Keratinocyte (primary cell): ENCODE data around the gene ASS1. TPM values are rescaled to one million over a fixed set of nuclear protein-coding genes. Genes with fewer than 3 reads are reported as not detected.

Experiments used
- DNase-seq: peaks from one replicate; pipeline ENCODE4 v3.0.0-alpha.2; 2011; ENCODE audit warnings: low read depth, missing footprints, low spot score
- FAIRE-seq: peaks from 2 replicates; lab custom pipeline; 2011; peaks lifted over from hg19 to GRCh38; lab: Jason Lieb, UNC
- H2AFZ ChIP-seq: 2 replicates; pipeline ENCODE4 v1.6.0; 2012; ENCODE audit warnings: low read length, control low read depth, inconsistent platforms; ENCODE audit not compliant: control insufficient read depth
- H3K27ac ChIP-seq: 2 replicates; pipeline ENCODE4 v1.5.1; 2011; ENCODE audit warnings: low read length; ENCODE audit not compliant: control insufficient read depth, insufficient read depth
- H3K27me3 ChIP-seq: 3 replicates; pipeline ENCODE4 v1.6.0; 2011; ENCODE audit warnings: low read length; ENCODE audit not compliant: control insufficient read depth, insufficient read depth; ENCODE audit errors: extremely low read depth
- H3K36me3 ChIP-seq, 2 experiments: 2 replicates in 1 of 2; 3 replicates in 1 of 2; pipeline ENCODE4 v1.5.1; 2011; ENCODE audit warnings: low read length in 2 of 2, mild to moderate bottlenecking in 1 of 2; ENCODE audit not compliant: control insufficient read depth in 2 of 2, insufficient read depth in 2 of 2; ENCODE audit errors: extremely low read depth in 1 of 2
- H3K4me1 ChIP-seq: 3 replicates; pipeline ENCODE4 v1.5.1; 2011; ENCODE audit warnings: low read length; ENCODE audit not compliant: control insufficient read depth, insufficient read depth; ENCODE audit errors: extremely low read depth
- H3K4me2 ChIP-seq: 3 replicates; pipeline ENCODE4 v1.6.0; 2011; ENCODE audit warnings: low read depth, low read length; ENCODE audit not compliant: control insufficient read depth, insufficient read depth; ENCODE audit errors: extremely low read depth
- H3K4me3 ChIP-seq, 3 experiments: fragments of 200-600 bp in 1 of 3; sonication (generic) in 1 of 3; 2 replicates in 2 of 3; 3 replicates in 1 of 3; pipeline ENCODE4 v1.5.1; 2011 to 2016; ENCODE audit warnings: low read length in 3 of 3, mild to moderate bottlenecking in 3 of 3, control low read depth in 2 of 3, inconsistent platforms in 1 of 3, low read depth in 1 of 3, mixed read lengths in 1 of 3, mixed run types in 1 of 3, moderate library complexity in 1 of 3; ENCODE audit not compliant: control insufficient read depth in 2 of 3, insufficient read depth in 2 of 3; ENCODE audit errors: extremely low read depth in 1 of 3
- H3K79me2 ChIP-seq: 2 replicates; pipeline ENCODE4 v1.6.0; 2012; ENCODE audit warnings: low read length; ENCODE audit not compliant: control insufficient read depth, insufficient read depth
- H3K9ac ChIP-seq: 3 replicates; pipeline ENCODE4 v1.6.0; 2011; ENCODE audit warnings: low read length; ENCODE audit not compliant: control insufficient read depth, insufficient read depth; ENCODE audit errors: extremely low read depth
- H3K9me1 ChIP-seq: 3 replicates; pipeline ENCODE4 v1.6.0; 2011; ENCODE audit warnings: low read length; ENCODE audit not compliant: control insufficient read depth, insufficient read depth; ENCODE audit errors: extremely low read depth
- H3K9me3 ChIP-seq: 2 replicates; pipeline ENCODE4 v1.5.1; 2012; ENCODE audit warnings: low read depth, low read length; ENCODE audit not compliant: control insufficient read depth
- H4K20me1 ChIP-seq: 3 replicates; pipeline ENCODE4 v1.6.0; 2011; ENCODE audit warnings: low read length; ENCODE audit not compliant: control insufficient read depth, insufficient read depth; ENCODE audit errors: extremely low read depth
- EZH2 ChIP-seq: IDR thresholded peaks from one replicate; pipeline ENCODE4 v1.6.1; 2012; ENCODE audit warnings: inconsistent platforms, mild to moderate bottlenecking, low read length, moderate library complexity
- dilution Hi-C: fragments of 300-500 bp; cut with MboI; formaldehyde crosslinking; loops from one replicate; pipeline ENCODE4 v1.7.0; 2020; ENCODE audit warnings: low sequenced_read_pairs; ENCODE audit not compliant: extremely low pct_ligation_motif_present
- polyA plus RNA-seq, 5 experiments: library from polyadenylated mRNA; depleted of rRNA in 3 of 5; stranded (reverse) in 3 of 5; stranded (forward) in 1 of 5; unstranded in 1 of 5; fragments of >200 nt; gene quantifications; 1 replicate in 1 of 5; 2 replicates in 3 of 5; 3 replicates in 1 of 5; pipeline versions ENCODE4 v1.2.1 to v1.2.3, GENCODE V29; 2011 to 2012; ENCODE audit warnings: missing spikeins in 2 of 5, low read depth in 1 of 5, low replicate concordance in 1 of 5
- TF ChIP-seq, protein P1 (sequence below), 3 experiments: IDR thresholded peaks in 1 of 3; conservative IDR thresholded peaks in 1 of 3; optimal IDR thresholded peaks in 1 of 3; 2 replicates in 2 of 3; 3 replicates in 1 of 3; pipeline versions ENCODE3 to v1.5.1; 2011; ENCODE audit warnings: low read length in 3 of 3, mild to moderate bottlenecking in 3 of 3, moderate library complexity in 2 of 3, control low read depth in 1 of 3, inconsistent platforms in 1 of 3; ENCODE audit not compliant: insufficient read depth in 2 of 3; ENCODE audit errors: extremely low read depth in 1 of 3

Gene ASS1
- polyA plus RNA-seq, 1 donor (not counting 4 experiments of a cell fraction or from before 2014, with no cell fraction given), result 52.4 TPM

DNA sequence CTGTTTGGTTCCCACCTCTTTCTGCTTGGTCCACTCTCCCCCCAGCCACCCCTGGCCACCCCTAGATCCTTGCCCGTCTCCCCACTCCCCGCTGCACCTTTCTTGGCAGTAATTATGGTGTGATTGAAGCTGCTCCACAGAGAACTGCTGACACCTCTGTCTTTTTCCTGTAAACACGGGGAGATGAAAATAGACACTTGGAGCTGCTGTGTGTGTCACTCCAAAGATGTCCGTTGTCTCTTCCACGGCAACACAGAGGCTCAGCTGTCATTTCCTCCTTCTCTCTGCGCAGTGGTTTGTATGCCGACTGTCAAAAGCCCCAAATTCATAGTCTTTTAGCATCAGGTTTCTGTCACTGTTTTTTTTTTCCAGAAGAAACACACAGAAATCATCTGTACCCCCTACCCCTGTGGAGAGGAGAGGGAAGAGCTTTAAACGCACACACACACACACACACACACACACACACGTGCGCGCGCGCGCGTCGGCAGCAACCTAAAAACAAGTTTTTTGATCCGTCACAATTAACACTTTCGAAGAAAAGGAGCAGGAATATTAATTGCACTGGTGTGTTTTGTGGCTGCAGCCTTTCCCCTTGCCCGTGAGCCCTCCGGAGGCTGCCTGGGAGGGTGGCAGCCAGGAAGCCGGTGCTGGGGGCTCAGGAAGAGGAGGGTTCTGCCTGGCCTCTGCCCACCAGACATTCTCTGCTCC lies 39.8 kb downstream of the ASS1 start:
- no peaks in the 10 kb centered on the region for H3K27me3 ChIP-seq
- H3K9me3 ChIP-seq, result no peaks in the 10 kb centered on the region
- H3K79me2 ChIP-seq, result no peaks in the 10 kb centered on the region
- no peaks in the 10 kb centered on the region for H3K4me1 ChIP-seq
- dilution Hi-C loops, result no loop called here
- FAIRE-seq, result no peak
- H3K27ac ChIP-seq, result no peak overlapping the region
- H3K36me3 ChIP-seq, result no peaks in the 10 kb centered on the region
- TF ChIP-seq, protein P1, sequence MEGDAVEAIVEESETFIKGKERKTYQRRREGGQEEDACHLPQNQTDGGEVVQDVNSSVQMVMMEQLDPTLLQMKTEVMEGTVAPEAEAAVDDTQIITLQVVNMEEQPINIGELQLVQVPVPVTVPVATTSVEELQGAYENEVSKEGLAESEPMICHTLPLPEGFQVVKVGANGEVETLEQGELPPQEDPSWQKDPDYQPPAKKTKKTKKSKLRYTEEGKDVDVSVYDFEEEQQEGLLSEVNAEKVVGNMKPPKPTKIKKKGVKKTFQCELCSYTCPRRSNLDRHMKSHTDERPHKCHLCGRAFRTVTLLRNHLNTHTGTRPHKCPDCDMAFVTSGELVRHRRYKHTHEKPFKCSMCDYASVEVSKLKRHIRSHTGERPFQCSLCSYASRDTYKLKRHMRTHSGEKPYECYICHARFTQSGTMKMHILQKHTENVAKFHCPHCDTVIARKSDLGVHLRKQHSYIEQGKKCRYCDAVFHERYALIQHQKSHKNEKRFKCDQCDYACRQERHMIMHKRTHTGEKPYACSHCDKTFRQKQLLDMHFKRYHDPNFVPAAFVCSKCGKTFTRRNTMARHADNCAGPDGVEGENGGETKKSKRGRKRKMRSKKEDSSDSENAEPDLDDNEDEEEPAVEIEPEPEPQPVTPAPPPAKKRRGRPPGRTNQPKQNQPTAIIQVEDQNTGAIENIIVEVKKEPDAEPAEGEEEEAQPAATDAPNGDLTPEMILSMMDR (optimal IDR thresholded peaks at IDR 0.05 in 1 of 3, IDR thresholded peaks at IDR 0.05 in 1 of 3, conservative IDR thresholded peaks at IDR 0.05 in 1 of 3; ENCODE audit: extremely low read depth in 1 of 3, insufficient read depth in 2 of 3, low read length in 3 of 3), result no peak
- no peak for TF ChIP-seq EZH2
- no peak for DNase-seq
- no peaks in the 10 kb centered on the region for H3K9me1 ChIP-seq
- H3K9ac ChIP-seq, result no peak overlapping the region
- no peak overlapping the region for H2AFZ ChIP-seq
- no peak overlapping the region for H3K4me2 ChIP-seq
- H4K20me1 ChIP-seq, result no peaks in the 10 kb centered on the region
- H3K4me3 ChIP-seq, result no peak overlapping the region

- FAIRE-seq, result no peak
- no peak overlapping the region for H2AFZ ChIP-seq
Observed at GRCh38 chr9:130486103-130486502, 41.3 kb downstream of the ASS1 start.

More at GRCh38 chr9:130486103-130486502, 41.3 kb downstream of the ASS1 start:
- Histone ChIP-seq H3K9ac (no peak overlapping the region), H3K4me1 (no peaks in the 10 kb centered on the region), H3K9me1 (no peaks in the 10 kb centered on the region), H3K4me3 (no peak overlapping the region), H3K4me2 (no peak overlapping the region), H3K27ac (no peak overlapping the region), H3K36me3 (no peaks in the 10 kb centered on the region), H4K20me1 (no peaks in the 10 kb centered on the region), H3K79me2 (no peaks in the 10 kb centered on the region), H3K9me3 (no peaks in the 10 kb centered on the region), H3K27me3 (no peaks in the 10 kb centered on the region)
- no peak for DNase-seq
- dilution Hi-C loops, result no loop called here
- TF ChIP-seq EZH2, result no peak
- TF ChIP-seq, protein P1 (optimal IDR thresholded peaks at IDR 0.05 in 1 of 3, IDR thresholded peaks at IDR 0.05 in 1 of 3, conservative IDR thresholded peaks at IDR 0.05 in 1 of 3; ENCODE audit: extremely low read depth in 1 of 3, insufficient read depth in 2 of 3, low read length in 3 of 3), result no peak
